Ovary (tissue), 3 donors: Measurements from ENCODE around the gene NGEF.

Experiments used
- POLR2A ChIP-seq: fragments of 450-650 bp; IDR thresholded peaks from one replicate; pipeline ENCODE4 v1.6.1; 2017; ENCODE audit warnings: antibody characterized with exemption, mild to moderate bottlenecking, moderate library complexity
- TF ChIP-seq, protein P1 (sequence below), 3 donors: fragments of 450-650 bp in 2 of 3; fragments of 200-600 bp in 1 of 3; IDR thresholded peaks; one replicate each; pipeline versions ENCODE4 v1.5.1 to v1.8.0; 2016 to 2022; ENCODE audit warnings: antibody characterized with exemption in 3 of 3, mild to moderate bottlenecking in 1 of 3
- donor health status: DM: no; HTN: no; CAD: no.

DNA sequence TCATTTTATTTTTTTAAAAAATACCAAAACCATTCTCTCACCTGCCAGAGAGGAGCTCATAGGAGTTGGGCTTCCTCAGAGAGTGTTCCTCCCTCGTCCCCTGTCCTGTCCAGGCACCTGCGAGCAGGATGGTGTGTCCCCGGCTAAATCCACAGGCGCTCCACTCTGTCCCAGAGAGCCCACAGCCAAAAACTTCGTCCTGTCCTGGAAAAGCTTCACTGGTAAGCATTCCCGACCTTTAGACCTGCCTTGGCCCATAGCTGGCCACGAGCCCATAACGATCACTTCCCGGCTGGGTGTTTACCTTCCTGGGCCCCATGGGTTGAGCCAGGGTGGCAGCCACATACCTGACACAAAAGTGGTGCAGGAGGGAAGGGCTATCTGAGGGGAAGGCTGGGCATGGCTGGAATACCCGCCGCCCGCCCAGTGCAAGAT, at the start of gene NGEF:
- TF ChIP-seq, protein P1, sequence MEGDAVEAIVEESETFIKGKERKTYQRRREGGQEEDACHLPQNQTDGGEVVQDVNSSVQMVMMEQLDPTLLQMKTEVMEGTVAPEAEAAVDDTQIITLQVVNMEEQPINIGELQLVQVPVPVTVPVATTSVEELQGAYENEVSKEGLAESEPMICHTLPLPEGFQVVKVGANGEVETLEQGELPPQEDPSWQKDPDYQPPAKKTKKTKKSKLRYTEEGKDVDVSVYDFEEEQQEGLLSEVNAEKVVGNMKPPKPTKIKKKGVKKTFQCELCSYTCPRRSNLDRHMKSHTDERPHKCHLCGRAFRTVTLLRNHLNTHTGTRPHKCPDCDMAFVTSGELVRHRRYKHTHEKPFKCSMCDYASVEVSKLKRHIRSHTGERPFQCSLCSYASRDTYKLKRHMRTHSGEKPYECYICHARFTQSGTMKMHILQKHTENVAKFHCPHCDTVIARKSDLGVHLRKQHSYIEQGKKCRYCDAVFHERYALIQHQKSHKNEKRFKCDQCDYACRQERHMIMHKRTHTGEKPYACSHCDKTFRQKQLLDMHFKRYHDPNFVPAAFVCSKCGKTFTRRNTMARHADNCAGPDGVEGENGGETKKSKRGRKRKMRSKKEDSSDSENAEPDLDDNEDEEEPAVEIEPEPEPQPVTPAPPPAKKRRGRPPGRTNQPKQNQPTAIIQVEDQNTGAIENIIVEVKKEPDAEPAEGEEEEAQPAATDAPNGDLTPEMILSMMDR (IDR thresholded peaks at IDR 0.05), result no peak
- TF ChIP-seq POLR2A, result no peak
